Osteoblast (primary cell): Measurements from ENCODE around the gene KLHL35. TPM values are rescaled to one million over a fixed set of nuclear protein-coding genes. Genes with fewer than 3 reads are reported as not detected.

Experiments
- DNase-seq: peaks from one replicate; pipeline ENCODE4 v3.0.0; 2011; ENCODE audit warnings: low spot score, mixed read lengths; ENCODE audit not compliant: insufficient read length; ENCODE audit errors: missing footprints
- H2AFZ ChIP-seq: 2 replicates; pipeline ENCODE4 v1.6.0; 2011; ENCODE audit warnings: mild to moderate bottlenecking, low read length
- H3K27ac ChIP-seq: 2 replicates; pipeline ENCODE4 v1.5.1; 2011; ENCODE audit warnings: mild to moderate bottlenecking, low read depth, low read length, moderate library complexity
- H3K27me3 ChIP-seq: 2 replicates; pipeline ENCODE4 v1.6.0; 2012; ENCODE audit warnings: mild to moderate bottlenecking, control low read depth, inconsistent platforms, low read length, moderate library complexity; ENCODE audit not compliant: insufficient read depth
- H3K36me3 ChIP-seq: 2 replicates; pipeline ENCODE4 v1.5.1; 2011; ENCODE audit warnings: mild to moderate bottlenecking, low read length, control low read depth, moderate library complexity; ENCODE audit not compliant: insufficient read depth
- H3K4me1 ChIP-seq: 2 replicates; pipeline ENCODE4 v1.5.1; 2011; ENCODE audit warnings: mild to moderate bottlenecking, low read length, control low read depth, moderate library complexity; ENCODE audit not compliant: insufficient read depth
- H3K4me2 ChIP-seq: 2 replicates; pipeline ENCODE4 v1.6.0; 2011; ENCODE audit warnings: mild to moderate bottlenecking, low read length; ENCODE audit not compliant: insufficient read depth
- H3K4me3 ChIP-seq: fragments of 200-600 bp; sonication (generic); 3 replicates; pipeline ENCODE4 v1.5.1; 2012; ENCODE audit warnings: mild to moderate bottlenecking, low read length, inconsistent platforms; ENCODE audit not compliant: insufficient read depth
- H3K79me2 ChIP-seq: 2 replicates; pipeline ENCODE4 v1.6.0; 2012; ENCODE audit warnings: mild to moderate bottlenecking, low read length, control low read depth, inconsistent platforms; ENCODE audit not compliant: insufficient read depth
- H3K9me3 ChIP-seq: 2 replicates; pipeline ENCODE4 v1.5.1; 2011; ENCODE audit warnings: low read depth, low read length, control low read depth
- H4K20me1 ChIP-seq: 2 replicates; pipeline ENCODE4 v1.6.0; 2012; ENCODE audit warnings: mild to moderate bottlenecking, low read length, control low read depth; ENCODE audit not compliant: insufficient read depth
- CTCF ChIP-seq: IDR thresholded peaks from 2 replicates; pipeline ENCODE4 v1.5.1; 2011; ENCODE audit warnings: mild to moderate bottlenecking, low read depth, low read length, moderate library complexity; ENCODE audit errors: extremely low read depth
- total RNA-seq: library from RNA; depleted of rRNA; stranded (reverse); fragments of >200 nt; gene quantifications from 2 replicates; pipeline ENCODE4 v1.2.3, GENCODE V29; 2012

Gene KLHL35
- 2.4 and 4.3 TPM in 2 replicates for total RNA-seq

- peaks cover 44% of the 10 kb centered on the region for H3K27me3 ChIP-seq
- peak; percentile 80 for DNase-seq
- TF ChIP-seq CTCF = no peak
- no peak within 1 kb of the TSS for H2AFZ ChIP-seq
- peaks cover 2% of the 10 kb centered on the region for H3K9me3 ChIP-seq
- no peak within 1 kb of the TSS for H3K27ac ChIP-seq
- H3K4me2 ChIP-seq = no peak within 1 kb of the TSS
- no peaks in the 10 kb centered on the region for H3K79me2 ChIP-seq
- no peaks in the 10 kb centered on the region for H4K20me1 ChIP-seq
- no peak within 1 kb of the TSS for H3K4me3 ChIP-seq
- peaks cover 3% of the 10 kb centered on the region for H3K4me1 ChIP-seq
- H3K36me3 ChIP-seq = no peaks in the 10 kb centered on the region
Observed at GRCh38 chr11:75432911-75433321, at the start of gene KLHL35. Gene KLHL35, minus strand, starts transcription at chr11:75433203. Its CDS starts 2,574 bp downstream, at chr11:75430629.

GRCh38 chr11:75481922-75482606 is 49.1 kb upstream of the KLHL35 start:
- H2AFZ ChIP-seq = no peak overlapping the region
- H3K27me3 ChIP-seq = no peaks in the 10 kb centered on the region
- no peak overlapping the region for H3K4me2 ChIP-seq
- H3K79me2 ChIP-seq = no peaks in the 10 kb centered on the region
- TF ChIP-seq CTCF = no peak
- peaks cover 6% of the 10 kb centered on the region for H4K20me1 ChIP-seq
- no peak overlapping the region for H3K4me3 ChIP-seq
- no peaks in the 10 kb centered on the region for H3K36me3 ChIP-seq
- no peaks in the 10 kb centered on the region for H3K9me3 ChIP-seq
- no peaks in the 10 kb centered on the region for H3K4me1 ChIP-seq
- DNase-seq = peak; percentile 52
- H3K27ac ChIP-seq = no peak overlapping the region

GRCh38 chr11:75481223-75481921 is 48.4 kb upstream of the KLHL35 start:
- H4K20me1 ChIP-seq = peaks cover 3% of the 10 kb centered on the region
- H3K79me2 ChIP-seq = no peaks in the 10 kb centered on the region
- no peak overlapping the region for H3K4me3 ChIP-seq
- H3K4me1 ChIP-seq = no peaks in the 10 kb centered on the region
- no peak for TF ChIP-seq CTCF
- H3K9me3 ChIP-seq = no peaks in the 10 kb centered on the region
- no peak overlapping the region for H2AFZ ChIP-seq
- no peak overlapping the region for H3K27ac ChIP-seq
- H3K36me3 ChIP-seq = no peaks in the 10 kb centered on the region
- no peak overlapping the region for H3K4me2 ChIP-seq
- H3K27me3 ChIP-seq = no peaks in the 10 kb centered on the region
- peak; percentile 41 for DNase-seq
